Psoas muscle (tissue), 8 donors: ENCODE measurements around the gene MAPT. TPM values are rescaled to one million over a fixed set of nuclear protein-coding genes. Genes with fewer than 3 reads are reported as not detected.
"Not testable (repeated sequence)": the region's sequence is repeated elsewhere in the genome, so short reads cannot be mapped to it uniquely, and the experiment has no call there.

Experiments
- ATAC-seq, 4 donors: fragments of 200-7000 bp; cut with Tn5 transposase; one replicate each; pipeline ENCODE4 v1.9.1; 2020; ENCODE audit warnings: moderate library complexity in 3 of 4, mild to moderate bottlenecking in 2 of 4
- DNase-seq, 2 donors: peaks; one replicate each; pipeline ENCODE4 v3.0.0-alpha.2; 2020
- H3K27ac ChIP-seq: fragments of 200-600 bp; one replicate; pipeline ENCODE4 v1.8.0; 2022
- H3K27me3 ChIP-seq, 3 donors: fragments of 200-600 bp in 1 of 3; one replicate each; pipeline versions ENCODE4 v1.6.1 to v1.8.0; 2013 to 2022; ENCODE audit warnings: low read length in 2 of 3, mild to moderate bottlenecking in 2 of 3, moderate library complexity in 1 of 3; ENCODE audit not compliant: insufficient read depth in 3 of 3
- H3K36me3 ChIP-seq, 2 donors: fragments of 200-600 bp in 1 of 2; one replicate each; pipeline versions ENCODE4 v1.6.1 to v1.8.0; 2013 to 2022; ENCODE audit warnings: low read depth in 1 of 2, mild to moderate bottlenecking in 1 of 2, moderate library complexity in 1 of 2; ENCODE audit not compliant: insufficient read depth in 1 of 2
- H3K4me1 ChIP-seq: fragments of 200-600 bp; one replicate; pipeline ENCODE4 v1.8.0; 2022
- H3K4me3 ChIP-seq: fragments of 200-600 bp; one replicate; pipeline ENCODE4 v1.8.0; 2022; ENCODE audit warnings: mild to moderate bottlenecking
- H3K9me3 ChIP-seq: fragments of 200-600 bp; one replicate; pipeline ENCODE4 v1.8.0; 2022
- CTCF ChIP-seq: fragments of 200-600 bp; IDR thresholded peaks from one replicate; pipeline ENCODE4 v1.8.0; 2022; ENCODE audit warnings: antibody characterized with exemption
- WGBS, 3 donors: extraction: QIAGEN DNeasy Blood & Tissue Kit; methylation state at CpG; one replicate each; pipeline versions ENCODE4 v1.1.6 to v1.1.7; 2013; 5-methylcytosine and 5-hydroxymethylcytosine counted together
- intact Hi-C, 2 donors: fragments of 100-400 bp; cut with DNase I; formaldehyde crosslinking; loops; one replicate each; pipeline versions ENCODE4 v1.11.0 to v1.14.2; 2022
- polyA plus RNA-seq, 3 donors: library from polyadenylated mRNA; stranded (reverse); fragments of 200-250 nt; gene quantifications; one replicate each; pipeline ENCODE4 v1.2.3, GENCODE V29; 2013
- total RNA-seq, 4 donors: library from RNA; stranded (reverse); fragmentation: NEBNext Ultra II Directional in 2 of 4; extraction: Animal tissue kit (Norgen Biotek cat#: 25700) in 2 of 4; gene quantifications; one replicate each; pipeline versions ENCODE4 v1.2.1 to v1.2.4, GENCODE V29; 2021 to 2023
- donor health status: healthy with polysubstance abuse.
- donor health status: DM: no; HTN: no; CAD: no; lungs with moderate emphysema.
- donor health status: Bipolar disorder and iron deficiency.
- donor health status: healthy.
- donor health status: DM: yes; HTN: yes; CAD: no.
- donor health status: DM: no; HTN: no; CAD: no.
- donor health status: DM: no; HTN: no; CAD: no.
- donor health status: DM: yes; HTN: yes; CAD: no.

MAPT gene
- total and polyA plus RNA-seq, 7 donors: 16.0 to 253 (median 104) TPM

GRCh38 chr17:46013127-46013501 lies 118.8 kb downstream of the MAPT start:
- no peak for ATAC-seq
- 73 to 93% (median 81%) methylated on average over 7 of the region's 7 CpGs for WGBS, 3 donors
- Histone ChIP-seq H3K9me3 (no peaks in the 10 kb centered on the region), H3K27ac (no peak overlapping the region), H3K4me3 (no peak overlapping the region), H3K4me1 (peaks cover 1% of the 10 kb centered on the region), H3K36me3 (peaks cover 0 to 39% of the 10 kb centered on the region in 2 donors), H3K27me3 (no peaks in the 10 kb centered on the region)
- TF ChIP-seq CTCF: no peak
- intact Hi-C loops: no loop called here
- no peak for DNase-seq

- WGBS, 3 donors: 55 to 62% (median 57%) methylated on average over 9 of the region's 9 CpGs
These were observed 119.3 kb downstream of the MAPT start for GRCh38 chr17:46013502-46014165.

GRCh38 chr17:46019408-46019925 lies 125.1 kb downstream of the MAPT start:
- DNase-seq, H3K4me1 ChIP-seq, H3K27ac ChIP-seq, H3K9me3 ChIP-seq, intact Hi-C loops, H3K27me3 ChIP-seq, H3K4me3 ChIP-seq, ATAC-seq: not testable (repeated sequence)
- H3K36me3 ChIP-seq: peaks cover 0 to 64% of the 10 kb centered on the region in 2 donors
- 94 to 96% (median 94%) methylated on average over 8 of the region's 8 CpGs for WGBS, 3 donors

More at GRCh38 chr17:46013502-46014165, 119.3 kb downstream of the MAPT start:
- no peak overlapping the region for H3K27ac ChIP-seq
- no peak for DNase-seq
- peaks cover 0 to 44% of the 10 kb centered on the region in 2 donors for H3K36me3 ChIP-seq
- no peaks in the 10 kb centered on the region for H3K9me3 ChIP-seq
- ATAC-seq: no peak
- no peak for TF ChIP-seq CTCF
- intact Hi-C loops: no loop called here
- H3K4me3 ChIP-seq: no peak overlapping the region
- H3K27me3 ChIP-seq: no peaks in the 10 kb centered on the region
- H3K4me1 ChIP-seq: no peaks in the 10 kb centered on the region

GRCh38 chr17:46020023-46020761 lies 125.8 kb downstream of the MAPT start:
- Histone ChIP-seq H3K36me3 (peaks cover 0 to 70% of the 10 kb centered on the region in 2 donors), H3K27me3 (no peaks in the 10 kb centered on the region), H3K27ac (no peak overlapping the region), H3K4me3 (no peak overlapping the region), H3K9me3 (no peaks in the 10 kb centered on the region), H3K4me1 (no peaks in the 10 kb centered on the region)
- DNase-seq (no peak), ATAC-seq (no peak)
- TF ChIP-seq CTCF: no peak
- intact Hi-C loops: no loop called here
- 66 to 79% (median 71%) methylated on average over 14 of the region's 14 CpGs for WGBS, 3 donors

- Histone ChIP-seq H3K27me3 (no peaks in the 10 kb centered on the region), H3K36me3 (peaks cover 0 to 75% of the 10 kb centered on the region in 2 donors), H3K4me3 (no peak overlapping the region), H3K4me1 (no peaks in the 10 kb centered on the region), H3K9me3 (no peaks in the 10 kb centered on the region), H3K27ac (no peak overlapping the region)
- 82 to 90% (median 89%) methylated on average over 12 of the region's 12 CpGs for WGBS, 3 donors
- TF ChIP-seq CTCF: no peak
- DNase-seq: no peak
- no peak for ATAC-seq
- intact Hi-C loops: no loop called here
These were observed 126.6 kb downstream of the MAPT start for GRCh38 chr17:46020998-46021397.

GRCh38 chr17:46023366-46023765 lies 129.0 kb downstream of the MAPT start:
- H3K4me3 ChIP-seq, DNase-seq, H3K27me3 ChIP-seq, H3K4me1 ChIP-seq, H3K27ac ChIP-seq, ATAC-seq, intact Hi-C loops, H3K9me3 ChIP-seq: not testable (repeated sequence)
- peaks cover 0 to 85% of the 10 kb centered on the region in 2 donors for H3K36me3 ChIP-seq
- WGBS, 3 donors: 81 to 90% (median 85%) methylated on average over 7 of the region's 7 CpGs
